Sigmoid colon (tissue), 7 donors: ENCODE data around the gene DDR1. TPM values are rescaled to one million over a fixed set of nuclear protein-coding genes. Genes with fewer than 3 reads are reported as not detected.

Source experiments
- DNase-seq: peaks from one replicate; pipeline ENCODE4 v3.0.0-alpha.2; 2019
- H3K27ac ChIP-seq, 4 donors: fragments of 200-600 bp; sonication (generic); one replicate each; pipeline ENCODE4 v1.5.1; 2016 to 2019; ENCODE audit warnings: mild to moderate bottlenecking in 1 of 4
- H3K27me3 ChIP-seq, 3 donors: fragments of 200-600 bp; sonication (generic); one replicate each; pipeline ENCODE4 v1.5.1; 2019; ENCODE audit warnings: mild to moderate bottlenecking in 1 of 3
- H3K36me3 ChIP-seq, 4 donors: fragments of 200-600 bp; sonication (generic); one replicate each; pipeline ENCODE4 v1.5.1; 2016 to 2019
- H3K4me1 ChIP-seq, 4 donors: fragments of 200-600 bp; sonication (generic); one replicate each; pipeline ENCODE4 v1.5.1; 2017 to 2019
- H3K4me3 ChIP-seq, 4 donors: fragments of 200-600 bp; sonication (generic); one replicate each; pipeline ENCODE4 v1.5.1; 2017 to 2019; ENCODE audit warnings: mild to moderate bottlenecking in 2 of 4, moderate library complexity in 1 of 4
- H3K9me3 ChIP-seq, 4 donors: fragments of 200-600 bp in 3 of 4; sonication (generic) in 3 of 4; one replicate each; pipeline versions ENCODE4 v1.5.1 to v1.6.1; 2013 to 2019
- CTCF ChIP-seq, 4 experiments: fragments of 450-650 bp in 3 of 4; fragments of 200-600 bp in 1 of 4; IDR thresholded peaks; one replicate each; pipeline ENCODE4 v1.5.1; 2016 to 2019; ENCODE audit warnings: antibody characterized with exemption in 4 of 4, mild to moderate bottlenecking in 3 of 4, moderate library complexity in 2 of 4
- EP300 ChIP-seq, 4 donors: sonication (generic); formaldehyde crosslinking; IDR thresholded peaks; one replicate each; pipeline ENCODE4 v1.6.1; 2017; ENCODE audit warnings: antibody characterized with exemption in 4 of 4
- POLR2A ChIP-seq, 2 donors: fragments of 450-650 bp; IDR thresholded peaks; one replicate each; pipeline ENCODE4 v1.6.1; 2016; ENCODE audit warnings: antibody characterized with exemption in 2 of 2, mild to moderate bottlenecking in 2 of 2, moderate library complexity in 2 of 2
- POLR2AphosphoS5 ChIP-seq, 4 donors: sonication (generic); formaldehyde crosslinking; IDR thresholded peaks; one replicate each; pipeline ENCODE4 v1.6.1; 2017; ENCODE audit warnings: antibody characterized with exemption in 4 of 4
- WGBS, 2 donors: extraction: QIAGEN DNeasy Blood & Tissue Kit; methylation state at CpG; one replicate each; pipeline ENCODE4 v1.1.7; 2013; 5-methylcytosine and 5-hydroxymethylcytosine counted together
- intact Hi-C: fragments of 100-400 bp; cut with DNase I; formaldehyde crosslinking; loops from one replicate; pipeline ENCODE4 v1.15.1; 2023
- polyA plus RNA-seq, 3 donors: library from polyadenylated mRNA; stranded (reverse); fragments of 200-250 nt; gene quantifications; one replicate each; pipeline ENCODE4 v1.2.3, GENCODE V29; 2013
- total RNA-seq, 4 donors: library from RNA; depleted of rRNA; stranded (reverse); fragments of >200 nt; gene quantifications; one replicate each; pipeline ENCODE4 v1.1.0, GENCODE V29; 2016
- donor health status: healthy with polysubstance abuse.
- donor health status: Bipolar disorder and iron deficiency.
- donor health status: healthy.

The DDR1 gene
- total and polyA plus RNA-seq, 7 donors: 7.9 to 110 (median 25.2) TPM

DNA sequence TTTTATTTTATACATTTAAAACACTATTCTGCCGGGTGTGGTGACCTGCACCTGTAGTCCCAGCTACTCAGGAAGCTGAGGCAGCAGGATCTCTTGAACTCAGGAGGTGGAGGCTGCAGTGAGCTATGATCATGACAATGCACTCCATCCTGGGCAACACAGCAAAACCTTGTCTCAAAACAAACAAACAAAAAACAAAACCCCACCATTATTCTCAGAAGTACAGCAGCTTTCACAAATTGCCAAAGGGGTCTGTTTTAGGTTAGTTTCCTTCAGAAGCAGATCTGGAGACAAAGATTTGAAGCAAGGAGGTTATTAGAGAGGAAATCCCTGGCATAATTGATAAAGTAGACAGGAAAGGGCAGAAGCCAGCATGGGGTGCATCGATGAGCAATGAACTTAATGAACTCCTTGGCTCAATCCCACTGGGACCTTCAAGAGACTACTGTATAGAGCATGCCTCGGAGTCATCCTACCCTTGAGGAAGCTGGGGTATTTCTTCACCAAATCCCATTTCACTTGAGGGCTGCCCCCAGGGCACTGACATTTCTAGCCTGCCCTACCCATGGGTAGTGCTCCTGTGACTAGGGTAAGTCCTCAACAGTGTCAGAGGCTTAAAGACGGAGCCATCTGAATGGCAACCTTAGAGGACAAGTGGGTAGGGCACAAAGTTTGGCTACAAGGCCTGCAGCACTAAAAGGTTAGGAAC is 43.2 kb upstream of the DDR1 start:
- H3K27ac ChIP-seq: no peak overlapping the region
- peaks cover 0 to 30% (median 19%) of the 10 kb centered on the region in 4 donors for H3K4me1 ChIP-seq
- no peaks in the 10 kb centered on the region for H3K9me3 ChIP-seq
- intact Hi-C loops: no loop called here
- WGBS, 2 donors: 70 to 71% methylated on average over 4 of the region's 4 CpGs
- no peak overlapping the region for H3K4me3 ChIP-seq
- DNase-seq: no peak
- H3K36me3 ChIP-seq: no peaks in the 10 kb centered on the region
- no peaks in the 10 kb centered on the region for H3K27me3 ChIP-seq
- TF ChIP-seq EP300 (IDR thresholded peaks at IDR 0.05): no peak
- TF ChIP-seq POLR2AphosphoS5 (IDR thresholded peaks at IDR 0.05): no peak

DNA sequence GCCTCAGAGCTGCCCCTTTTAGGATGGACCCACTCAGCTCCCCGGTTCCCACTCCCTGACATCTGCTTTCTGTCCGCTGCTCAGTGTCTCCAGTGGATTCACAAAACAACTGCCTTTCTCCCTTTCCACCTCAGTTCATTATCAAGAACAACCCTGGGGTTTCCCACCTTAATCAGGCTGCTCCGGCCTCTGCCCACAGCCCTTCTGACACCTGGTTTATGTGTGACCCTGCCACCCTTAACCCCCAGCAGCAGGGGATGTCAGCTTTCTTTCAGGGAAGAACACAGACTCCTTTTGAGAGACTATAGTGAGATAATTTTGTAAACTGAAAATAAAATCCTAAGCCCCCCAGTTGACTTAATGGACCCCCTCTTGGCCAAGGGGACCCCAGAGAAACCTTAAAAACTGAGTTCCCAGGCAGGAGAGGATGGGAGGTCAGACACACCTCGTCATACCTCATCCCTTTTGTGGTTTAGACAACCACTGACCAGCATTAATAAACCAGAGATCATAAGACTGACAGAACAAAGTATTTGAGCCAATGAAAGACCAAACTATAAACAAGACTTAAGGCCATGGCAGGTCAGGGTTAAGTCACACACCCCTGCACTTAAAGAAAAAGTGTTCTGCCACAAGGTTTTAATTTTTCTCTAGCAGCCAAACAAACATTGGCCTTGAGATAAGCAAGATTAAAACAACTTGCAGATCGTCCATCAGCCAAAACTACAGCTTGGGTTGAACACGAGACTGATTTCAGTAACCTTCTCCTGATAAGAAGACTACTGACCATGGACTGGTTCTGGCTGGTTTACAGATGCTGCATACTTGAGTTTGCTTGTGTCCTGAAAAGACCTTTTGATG is 42.4 kb upstream of the DDR1 start:
- no peaks in the 10 kb centered on the region for H3K9me3 ChIP-seq
- intact Hi-C loops: no loop called here
- no peak for DNase-seq
- H3K4me1 ChIP-seq: peaks cover 0 to 36% (median 15%) of the 10 kb centered on the region in 4 donors
- TF ChIP-seq POLR2A (IDR thresholded peaks at IDR 0.05) (no peak), CTCF (IDR thresholded peaks at IDR 0.05) (no peak), EP300 (IDR thresholded peaks at IDR 0.05) (no peak), POLR2AphosphoS5 (IDR thresholded peaks at IDR 0.05) (no peak)
- H3K4me3 ChIP-seq: no peak overlapping the region
- no peaks in the 10 kb centered on the region for H3K36me3 ChIP-seq
- 64 to 73% methylated on average over 6 of the region's 6 CpGs for WGBS, 2 donors
- no peaks in the 10 kb centered on the region for H3K27me3 ChIP-seq
- peak overlapping the region in 1 of 4 donors; percentile 7 for H3K27ac ChIP-seq

GRCh38 chr6:30842754-30843610 is 41.3 kb upstream of the DDR1 start:
- peak overlapping the region in 1 of 4 donors; percentile 25 for H3K27ac ChIP-seq
- TF ChIP-seq CTCF (IDR thresholded peaks at IDR 0.05) (no peak), EP300 (IDR thresholded peaks at IDR 0.05) (no peak), POLR2AphosphoS5 (IDR thresholded peaks at IDR 0.05) (no peak), POLR2A (IDR thresholded peaks at IDR 0.05) (no peak)
- no peaks in the 10 kb centered on the region for H3K9me3 ChIP-seq
- no peaks in the 10 kb centered on the region for H3K27me3 ChIP-seq
- no peaks in the 10 kb centered on the region for H3K36me3 ChIP-seq
- no peak for DNase-seq
- H3K4me1 ChIP-seq: peaks cover 0 to 37% (median 12%) of the 10 kb centered on the region in 4 donors
- 82 to 90% methylated on average over 12 of the region's 12 CpGs for WGBS, 2 donors
- intact Hi-C loops: no loop called here
- H3K4me3 ChIP-seq: no peak overlapping the region

DNA sequence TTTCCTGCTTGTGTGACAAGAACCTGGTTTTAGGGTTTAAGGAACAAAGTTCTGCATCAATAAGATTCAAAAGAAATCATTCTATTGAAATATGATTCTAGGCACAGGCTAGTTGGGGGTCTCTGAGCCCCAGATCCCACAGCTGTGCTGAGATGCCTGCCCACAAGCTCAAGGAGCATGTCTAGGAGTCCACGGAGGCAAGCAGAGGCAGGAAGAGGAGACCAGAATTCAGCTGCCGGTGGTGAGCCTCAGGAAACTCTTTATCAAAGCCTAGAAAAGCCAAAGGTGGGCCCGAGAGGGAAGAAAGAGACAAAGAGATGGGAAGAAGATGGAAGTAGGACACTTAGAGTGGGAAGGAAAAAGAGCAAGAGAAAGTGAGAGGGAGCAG is 40.7 kb upstream of the DDR1 start:
- 43 to 81% methylated on average over 3 of the region's 3 CpGs for WGBS, 2 donors
- peaks cover 0 to 37% (median 11%) of the 10 kb centered on the region in 4 donors for H3K4me1 ChIP-seq
- intact Hi-C loops: no loop called here
- no peak for TF ChIP-seq EP300 (IDR thresholded peaks at IDR 0.05)
- TF ChIP-seq CTCF (IDR thresholded peaks at IDR 0.05): no peak
- TF ChIP-seq POLR2A (IDR thresholded peaks at IDR 0.05): no peak
- TF ChIP-seq POLR2AphosphoS5 (IDR thresholded peaks at IDR 0.05): no peak
- H3K9me3 ChIP-seq: no peaks in the 10 kb centered on the region
- no peak for DNase-seq
- H3K36me3 ChIP-seq: no peaks in the 10 kb centered on the region
- no peaks in the 10 kb centered on the region for H3K27me3 ChIP-seq
- no peak overlapping the region for H3K4me3 ChIP-seq
- H3K27ac ChIP-seq: peak overlapping the region in 2 of 4 donors; percentile 25 to 52
